A172 (cell line): Measurements from ENCODE around the gene TTLL5. TPM values are rescaled to one million over a fixed set of nuclear protein-coding genes. Genes with fewer than 3 reads are reported as not detected.

Experiments
- DNase-seq: peaks from one replicate; pipeline ENCODE4 v3.0.0-alpha.2; 2015; ENCODE audit warnings: low spot score
- total RNA-seq: library from RNA; depleted of rRNA; stranded (reverse); fragments of >200 nt; shearing (Covaris generic); gene quantifications from 2 replicates; pipeline ENCODE4 v1.2.3, GENCODE V29; 2014; rRNA removed

Gene TTLL5
- 10.1 and 16.8 TPM in 2 replicates for total RNA-seq

DNA sequence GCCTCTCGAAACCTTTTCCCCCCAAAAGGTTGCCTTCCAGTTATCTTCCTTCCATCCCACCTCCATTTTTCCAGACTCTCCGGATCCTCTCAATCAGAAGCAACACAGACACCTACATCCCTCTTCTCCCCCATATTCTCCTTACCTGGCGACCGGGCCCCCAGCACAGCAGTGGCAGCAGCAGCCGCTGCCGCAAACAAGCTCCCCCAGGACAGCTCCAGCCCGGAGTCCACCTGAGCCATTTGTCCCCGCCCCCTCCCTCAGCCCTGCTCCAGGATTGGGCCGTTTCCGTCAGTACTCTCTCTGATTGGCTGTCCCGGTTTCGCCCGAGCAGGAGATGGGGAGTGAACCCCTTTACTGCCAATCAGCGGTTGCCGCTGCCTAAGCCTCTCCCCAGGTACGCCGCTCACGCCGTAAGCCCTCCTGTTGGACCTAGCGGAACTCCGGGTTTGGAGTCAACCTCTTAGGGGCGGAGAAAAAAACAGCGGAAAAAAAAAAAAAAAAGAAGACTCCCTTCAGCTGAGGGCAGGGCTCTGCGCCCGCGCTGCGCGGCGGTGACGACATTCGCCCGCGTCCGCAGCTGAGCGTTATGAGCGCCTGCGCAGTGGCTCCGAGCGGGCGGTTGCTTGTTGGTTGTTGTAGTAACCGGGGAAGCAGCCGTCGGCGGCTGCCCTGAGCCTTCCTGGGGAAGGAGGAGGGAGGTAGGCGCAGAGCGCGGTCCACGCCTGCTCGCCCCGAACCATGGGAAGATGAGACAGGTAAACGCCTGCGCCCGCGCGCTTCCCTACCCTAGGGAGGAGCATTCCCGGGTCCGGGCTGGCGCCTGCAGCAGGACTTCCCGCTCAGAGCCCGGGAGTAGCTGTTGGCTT, at the start of gene TTLL5, which contains the start of gene ERG28:
Gene TTLL5, plus strand, starts transcription at position 617 of the 869 bp plus-strand sequence. CDS start 1,904 bp downstream, outside the sequence.
Gene ERG28, minus strand, starts transcription at position 247 of the 869 bp plus-strand sequence. CDS start 3,374 bp downstream, outside the sequence.
- DNase-seq, result peak; percentile 94

DNA sequence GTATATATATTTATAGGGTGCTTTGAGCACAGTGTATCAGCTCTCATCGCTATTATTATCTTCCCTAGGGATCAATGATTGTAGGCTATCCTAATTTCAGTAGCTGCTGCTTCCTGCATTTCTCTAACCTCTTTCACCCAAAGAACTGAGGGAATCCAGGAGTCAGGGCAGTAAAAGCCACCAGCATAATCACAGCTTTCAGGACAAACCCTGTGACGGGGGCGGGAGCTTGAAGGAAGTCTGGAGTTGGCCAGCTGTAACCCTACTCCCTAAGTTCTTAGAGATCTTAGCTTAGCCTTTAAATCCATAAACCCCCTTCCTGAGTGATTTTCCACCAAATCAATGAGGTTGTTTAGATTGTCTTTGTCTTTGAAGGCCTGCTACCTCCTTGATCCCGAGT, 48.9 kb upstream of the TTLL5 start:
- DNase-seq, result no peak

DNA sequence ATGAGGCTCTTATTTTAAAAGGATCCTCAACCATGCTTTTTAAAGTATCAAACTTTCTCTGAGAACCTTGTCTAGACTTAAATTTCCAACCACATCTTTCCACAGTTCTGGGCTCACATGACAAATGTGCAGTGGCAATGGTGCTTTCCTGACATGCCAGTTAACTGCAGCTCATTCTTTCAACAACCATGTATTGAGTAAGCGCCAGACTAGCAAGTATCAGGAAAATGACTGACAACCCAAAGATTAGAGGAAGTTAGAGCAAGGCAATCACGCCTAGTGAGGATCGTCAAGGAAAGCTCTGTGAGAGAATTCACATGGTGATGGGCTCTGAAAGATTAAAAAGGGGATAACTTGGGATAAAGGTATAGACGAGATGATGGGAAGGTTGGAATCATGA, 46.9 kb upstream of the TTLL5 start:
- DNase-seq, result no peak

DNA sequence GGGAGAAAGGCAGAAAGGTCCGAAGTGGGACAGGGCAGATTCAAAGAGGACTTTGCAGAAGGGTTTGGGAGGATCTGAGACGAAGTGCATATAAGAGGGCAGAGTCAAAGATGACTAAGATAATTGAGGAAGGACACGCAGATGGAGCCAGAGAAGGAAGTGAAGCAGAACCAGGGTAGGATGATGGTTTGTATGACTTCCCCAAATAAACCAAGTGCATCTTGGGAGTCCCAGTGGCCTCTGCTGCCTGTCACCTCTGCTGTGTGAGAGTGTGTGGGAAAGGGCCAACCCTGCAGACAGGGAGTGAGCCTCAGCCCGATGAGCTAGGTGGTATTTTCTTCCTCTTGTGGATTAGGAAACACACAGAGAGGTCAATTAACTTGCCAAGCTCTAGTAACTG, 45.8 kb upstream of the TTLL5 start:
- DNase-seq, result no peak

DNA sequence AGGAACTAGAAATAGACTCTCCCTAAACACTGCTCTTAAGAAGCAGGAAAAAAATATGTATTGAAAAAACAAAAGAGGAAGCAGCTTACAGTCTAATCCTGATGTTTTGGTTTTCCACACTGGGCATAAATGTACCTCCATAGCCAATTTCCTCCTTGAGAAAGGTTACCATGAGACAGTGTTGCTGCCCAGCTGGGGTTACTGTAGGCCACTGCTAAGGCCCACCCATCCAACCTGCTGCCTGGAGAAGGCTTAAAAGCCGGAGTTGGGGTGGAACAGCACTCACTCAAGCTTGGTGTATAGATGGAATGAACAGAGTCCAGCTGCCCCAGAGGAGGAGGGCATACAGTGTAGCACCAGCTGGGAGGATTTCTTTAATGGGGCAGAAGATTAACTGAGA, 41.5 kb upstream of the TTLL5 start:
- DNase-seq, result no peak

GRCh38 chr14:75625034-75625433, 36.0 kb upstream of the TTLL5 start:
- no peak for DNase-seq

DNA sequence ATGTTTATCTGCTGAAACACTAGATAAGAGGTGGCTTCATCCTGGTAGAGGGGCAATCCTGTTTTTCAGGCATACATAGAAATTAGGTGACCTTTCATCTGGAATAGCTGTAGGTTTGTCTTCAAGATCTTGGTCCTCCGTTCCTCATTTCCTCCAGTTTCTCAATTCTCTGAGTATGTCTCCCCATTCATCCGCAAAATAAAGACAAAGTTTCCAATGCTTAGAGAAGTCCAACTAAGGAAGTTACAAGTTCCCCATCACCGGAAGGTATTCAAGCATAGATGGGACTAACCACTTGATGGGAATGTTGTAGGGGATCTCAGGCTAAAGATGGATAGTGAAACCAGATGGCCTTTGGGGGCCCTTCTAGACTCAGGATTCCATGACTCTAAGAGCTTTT, 34.6 kb upstream of the TTLL5 start:
- no peak for DNase-seq

DNA sequence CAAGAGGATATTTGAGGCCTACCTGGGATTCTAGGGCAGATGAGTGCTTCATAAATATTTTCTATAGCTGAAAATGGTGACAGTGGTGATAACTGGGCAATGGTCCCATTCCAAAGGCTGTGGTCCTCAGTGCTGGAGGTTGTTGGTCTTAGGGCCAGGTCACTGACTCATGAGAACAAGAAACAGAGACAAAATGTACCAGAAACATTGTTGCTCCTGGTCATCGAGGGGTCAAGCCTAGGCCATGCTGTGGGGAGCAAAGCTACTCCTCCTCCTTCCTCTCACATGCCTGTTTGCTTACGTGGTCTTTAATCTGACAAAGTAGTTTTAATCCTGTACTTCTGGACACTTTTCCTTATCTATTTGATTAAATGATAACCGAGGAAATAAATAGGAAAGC, 34.2 kb upstream of the TTLL5 start:
- no peak for DNase-seq

- no peak for DNase-seq
These were observed 33.6 kb upstream of the TTLL5 start for GRCh38 chr14:75627406-75627805.

GRCh38 chr14:75628816-75629215, 32.2 kb upstream of the TTLL5 start:
- DNase-seq, result no peak

- no peak for DNase-seq
These were observed 30.2 kb upstream of the TTLL5 start for GRCh38 chr14:75630695-75631452.

- DNase-seq, result no peak
These were observed 29.6 kb upstream of the TTLL5 start for GRCh38 chr14:75631453-75631831.

DNA sequence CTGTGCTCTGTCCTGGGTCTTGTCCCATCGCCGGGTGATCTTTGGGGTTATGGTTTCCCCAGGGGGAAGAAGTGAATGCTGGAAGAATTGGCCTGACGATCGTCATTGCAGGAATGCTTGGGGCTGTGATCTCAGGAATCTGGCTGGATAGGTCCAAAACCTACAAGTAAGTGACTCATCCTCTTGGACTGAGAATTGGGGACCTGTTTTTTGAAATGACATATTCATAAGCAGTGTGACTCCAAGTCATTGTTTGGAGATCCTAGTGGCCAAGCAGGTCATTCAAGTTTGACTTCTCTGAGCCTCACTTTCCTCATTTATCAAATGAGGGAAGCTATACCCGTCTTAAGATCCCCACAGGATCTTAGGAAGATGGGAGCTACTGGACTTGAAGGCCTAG, 26.2 kb upstream of the TTLL5 start:
- DNase-seq, result no peak

DNA sequence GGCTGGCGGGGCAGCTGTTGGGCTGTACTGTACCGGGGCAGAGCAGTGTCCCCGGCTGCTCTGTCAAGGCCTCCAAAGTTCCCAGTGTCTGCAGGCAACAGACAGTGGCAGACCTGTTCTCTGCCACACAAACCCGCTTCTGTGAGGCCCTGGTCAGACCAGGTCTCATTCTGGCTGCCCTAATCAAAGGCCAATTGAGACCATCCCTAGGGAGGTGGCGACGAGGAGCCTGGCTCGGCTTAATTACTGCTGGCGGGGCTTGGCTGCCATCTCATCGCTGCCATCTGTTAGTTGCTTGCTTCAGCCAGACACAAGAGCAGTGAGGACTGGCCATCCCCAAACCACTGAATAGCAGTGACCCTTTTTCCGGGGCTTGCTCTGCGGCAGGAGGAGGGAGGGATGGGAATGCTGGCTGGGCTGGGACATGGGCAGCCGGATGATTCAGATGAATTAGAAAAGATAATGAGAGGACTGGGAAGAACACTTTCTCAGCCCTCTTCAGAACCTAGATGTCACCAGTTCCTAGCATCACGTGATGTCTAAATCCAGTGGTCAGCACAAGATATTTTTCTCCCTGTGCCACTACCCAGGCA, 24.9 kb upstream of the TTLL5 start:
- peak; percentile 28 for DNase-seq

DNA sequence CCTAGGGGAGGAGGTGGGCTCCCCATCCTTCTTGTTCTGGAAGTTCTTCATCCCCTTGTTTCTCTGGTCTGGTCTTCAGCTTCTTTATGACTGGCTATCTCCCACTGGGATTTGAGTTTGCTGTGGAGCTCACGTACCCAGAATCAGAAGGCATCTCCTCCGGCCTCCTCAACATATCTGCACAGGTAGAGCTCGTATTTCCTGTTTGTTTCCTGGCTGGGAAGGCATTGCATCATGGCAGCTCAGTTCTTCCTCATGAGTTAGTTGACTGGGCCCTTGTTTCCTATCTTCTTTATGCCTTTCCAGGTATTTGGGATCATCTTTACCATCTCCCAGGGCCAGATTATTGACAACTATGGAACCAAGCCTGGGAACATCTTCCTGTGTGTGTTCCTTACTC, 20.2 kb upstream of the TTLL5 start:
- no peak for DNase-seq

DNA sequence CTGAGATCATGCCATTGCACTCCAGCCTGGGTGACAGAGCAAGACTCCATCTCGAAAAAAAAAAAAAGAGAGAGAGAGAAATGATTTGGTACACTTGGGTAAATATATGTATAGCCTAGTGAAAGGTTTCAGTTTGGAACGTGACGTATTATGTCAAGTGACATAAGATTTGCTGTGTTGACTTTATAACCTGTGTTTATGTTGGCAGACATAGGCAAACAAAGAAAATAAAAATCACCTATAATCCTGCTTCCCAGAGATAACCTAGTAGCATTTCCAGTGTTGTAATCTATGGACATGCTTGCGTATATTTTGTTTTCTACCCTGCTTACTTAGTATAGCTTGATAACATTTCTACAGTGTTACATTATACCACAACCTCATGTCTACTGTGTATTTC, 17.1 kb upstream of the TTLL5 start:
- no peak for DNase-seq

GRCh38 chr14:75645056-75645455, 16.0 kb upstream of the TTLL5 start:
- DNase-seq, result no peak

DNA sequence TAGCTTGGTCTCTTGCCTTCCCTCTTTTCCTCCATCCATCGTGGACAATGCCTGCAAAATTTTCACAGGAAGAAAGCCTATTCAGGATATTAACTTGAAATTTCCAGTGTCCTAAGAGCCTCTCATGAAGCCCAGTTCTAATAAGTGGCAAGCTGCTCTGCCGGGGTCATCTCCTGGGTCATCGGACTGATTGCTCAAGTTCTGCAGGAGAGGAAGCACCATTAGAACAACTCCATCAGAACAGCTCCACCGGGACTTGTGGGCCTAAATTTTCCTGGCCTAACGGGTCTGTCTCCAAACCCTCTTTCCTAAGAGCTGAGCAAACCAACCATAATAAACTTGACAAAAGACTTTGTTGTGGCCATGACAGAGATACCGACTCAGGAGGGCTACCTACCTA, 14.3 kb upstream of the TTLL5 start:
- no peak for DNase-seq

GRCh38 chr14:75647640-75648039, 13.4 kb upstream of the TTLL5 start:
- no peak for DNase-seq

DNA sequence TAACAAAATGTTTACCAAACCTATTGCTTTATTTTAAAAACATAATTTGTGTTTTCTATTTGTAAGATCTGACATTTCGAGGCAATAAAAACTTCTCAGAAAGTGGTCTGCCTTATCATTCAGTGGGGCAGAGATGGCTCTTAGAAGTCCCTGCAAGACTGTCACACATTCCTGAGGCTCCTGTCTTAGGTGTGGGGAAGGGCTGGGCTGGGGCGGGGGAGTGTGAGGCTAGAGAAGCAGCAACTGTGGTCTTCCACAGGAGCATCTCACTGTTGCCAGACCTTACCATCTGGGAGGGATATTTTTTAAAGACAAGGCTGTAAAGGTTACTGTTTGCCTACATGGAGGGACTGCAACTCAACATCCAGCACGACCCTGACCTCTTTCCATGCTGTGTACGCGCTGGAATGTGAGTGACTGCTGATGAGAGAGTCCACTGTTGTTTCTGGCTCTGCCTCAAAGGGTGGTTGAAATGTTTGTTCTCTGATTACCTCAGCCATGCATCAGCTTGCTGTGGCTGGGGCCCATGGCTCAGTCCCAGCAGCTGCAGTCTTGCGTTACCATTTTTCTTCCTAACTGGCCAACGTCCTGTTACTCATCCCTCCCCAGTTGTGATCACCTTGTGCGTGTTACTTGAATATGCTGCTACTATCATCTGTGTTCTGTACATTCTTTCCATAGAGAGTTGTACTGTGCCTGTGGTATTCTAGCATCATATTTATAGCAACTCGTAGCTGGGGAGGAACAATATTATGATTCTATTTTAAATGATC, 12.8 kb upstream of the TTLL5 start:
- DNase-seq, result peak; percentile 83

- DNase-seq, result no peak
These were observed 11.7 kb upstream of the TTLL5 start for GRCh38 chr14:75649337-75649736.

DNA sequence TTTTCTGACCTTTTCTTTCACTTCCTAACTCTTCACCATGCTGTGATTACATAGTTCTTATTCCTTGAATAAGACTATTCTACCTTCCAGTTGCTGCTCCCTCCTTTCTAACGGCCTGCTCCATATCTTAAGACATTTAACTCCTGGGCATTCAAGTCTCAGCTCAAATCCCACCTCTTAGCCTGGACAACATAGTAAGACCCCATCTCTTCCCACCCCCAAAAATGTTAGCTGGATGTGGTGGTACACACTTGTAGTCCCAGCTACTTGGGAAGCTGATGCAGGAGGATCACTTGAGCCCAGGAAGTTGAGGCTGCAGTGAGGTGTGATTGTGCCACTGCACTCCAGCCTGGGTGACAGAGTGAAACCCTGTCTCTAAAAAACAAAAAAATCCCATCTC, 11.3 kb upstream of the TTLL5 start:
- no peak for DNase-seq
